HG02798 (cell line): ENCODE results near the gene APPL2.

Experiments
- ATAC-seq: cut with Tn5 transposase; IDR thresholded peaks from one replicate; pipeline ENCODE4 v1.9.1; 2021; ENCODE audit warnings: mild to moderate bottlenecking; ENCODE audit not compliant: unreplicated experiment, poor library complexity

The APPL2 gene

DNA sequence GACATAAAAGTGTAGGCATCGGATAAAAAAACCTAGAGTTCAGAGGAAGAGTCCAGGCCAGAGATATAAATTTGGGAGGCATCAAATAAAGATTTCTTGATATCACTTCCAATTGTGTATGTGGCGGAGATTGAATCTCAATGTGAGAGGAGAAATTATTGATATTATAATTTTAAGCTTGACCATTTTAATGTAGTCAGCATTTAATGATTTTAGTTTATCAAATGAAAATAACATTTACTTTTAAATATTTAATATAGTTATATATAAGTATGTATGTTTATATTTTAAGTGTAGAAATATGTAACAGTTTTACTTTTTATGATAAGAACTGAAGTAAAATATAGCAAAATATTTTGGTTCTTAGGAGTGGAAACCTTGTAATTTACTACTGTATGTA lies 79.7 kb downstream of the APPL2 start:
- no peak for ATAC-seq

DNA sequence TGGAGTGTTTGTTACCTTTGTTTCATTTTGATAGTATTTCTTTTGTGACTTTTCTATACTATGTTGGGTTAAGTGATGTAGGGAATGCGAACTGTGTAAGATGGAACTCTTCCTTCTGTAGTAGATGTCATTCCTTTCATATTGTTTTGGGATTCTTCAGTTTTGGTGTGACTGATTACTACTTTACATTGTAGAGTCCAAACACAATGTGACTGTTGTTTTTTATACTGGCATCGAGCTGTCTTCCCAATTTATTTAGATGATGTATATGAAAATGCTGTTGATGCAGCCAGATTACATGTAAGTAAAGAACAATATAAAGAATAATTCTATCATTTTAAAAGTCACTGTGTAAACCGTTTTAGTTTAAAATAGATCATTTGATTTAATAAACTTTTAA lies 93.7 kb downstream of the APPL2 start:
- no peak for ATAC-seq

DNA sequence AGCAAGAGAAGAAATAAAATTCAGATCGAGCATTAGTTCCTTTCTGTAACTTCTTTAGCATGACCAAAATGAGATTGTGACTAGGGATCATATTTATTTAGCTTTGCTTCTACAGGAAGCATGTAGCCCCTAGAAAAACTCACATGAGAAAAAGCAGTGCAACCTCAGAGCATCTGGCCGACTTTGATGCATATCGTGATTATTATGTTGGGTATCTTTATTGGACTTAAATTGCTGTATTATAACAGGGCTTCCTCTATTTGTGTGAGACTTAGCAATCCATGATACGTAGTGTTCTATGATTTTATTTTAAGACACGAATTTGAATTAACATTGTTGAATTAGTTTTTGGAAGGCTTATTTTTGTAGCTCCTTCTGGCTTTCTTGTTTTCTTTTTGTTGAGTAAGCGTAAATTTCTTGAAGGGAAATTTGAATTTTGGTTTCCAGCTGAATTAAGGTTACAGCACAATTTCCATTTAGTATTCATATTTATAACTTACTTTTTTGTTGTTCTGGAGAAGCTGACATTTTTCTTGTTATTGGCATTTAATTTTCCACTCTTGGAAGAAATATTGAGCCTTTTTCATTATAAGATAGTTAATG lies 94.6 kb downstream of the APPL2 start:
- no peak for ATAC-seq

DNA sequence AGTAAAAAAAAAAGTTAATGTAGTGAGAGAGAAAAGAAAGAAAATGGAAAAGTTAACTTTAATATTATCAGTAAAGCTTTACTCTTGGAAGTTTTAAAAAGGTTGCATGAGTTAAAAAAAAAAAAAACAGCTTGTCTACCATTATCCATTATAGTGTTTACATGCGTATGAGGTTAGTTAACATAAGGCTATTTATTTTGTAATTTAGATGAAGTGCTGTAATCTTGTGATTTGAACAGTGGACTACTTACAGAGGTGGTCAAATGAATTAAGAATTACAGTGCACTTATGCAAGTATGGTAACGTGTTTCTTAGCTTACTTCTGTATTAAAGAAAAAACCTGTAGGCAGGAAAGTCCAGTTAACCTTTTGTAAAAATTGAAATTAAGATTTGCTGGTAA lies 97.7 kb downstream of the APPL2 start:
- no peak for ATAC-seq
